T-helper 1 cell (primary cell): Measurements from ENCODE around the gene NOL4L.

Experiments used
- DNase-seq, 5 donors: peaks; one replicate each; pipeline ENCODE4 v3.0.0-alpha.2; 2012 to 2020

Gene NOL4L

DNA sequence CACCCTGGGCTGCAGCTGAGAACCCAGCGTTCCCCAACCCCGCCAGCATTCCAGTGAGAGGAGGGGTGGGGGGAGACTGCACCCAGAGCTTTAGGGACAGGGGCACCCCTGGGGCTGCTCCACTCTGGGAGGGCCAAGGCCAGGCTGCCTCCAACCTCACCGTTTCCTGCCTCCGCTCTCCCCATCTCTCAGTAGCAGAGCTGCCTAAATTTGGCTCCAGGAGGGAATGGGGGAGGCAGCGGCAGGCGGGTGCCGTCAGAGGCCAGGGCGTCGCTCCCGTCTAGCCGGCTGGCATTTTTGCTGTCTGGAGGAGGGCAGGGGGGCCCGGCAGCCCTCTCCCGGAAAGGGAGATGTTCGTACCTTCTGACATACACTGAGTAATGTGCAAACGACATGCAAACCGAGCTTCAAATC, 46.6 kb downstream of the NOL4L start:
- peak; percentile 34 to 65 (median 43) for DNase-seq

DNA sequence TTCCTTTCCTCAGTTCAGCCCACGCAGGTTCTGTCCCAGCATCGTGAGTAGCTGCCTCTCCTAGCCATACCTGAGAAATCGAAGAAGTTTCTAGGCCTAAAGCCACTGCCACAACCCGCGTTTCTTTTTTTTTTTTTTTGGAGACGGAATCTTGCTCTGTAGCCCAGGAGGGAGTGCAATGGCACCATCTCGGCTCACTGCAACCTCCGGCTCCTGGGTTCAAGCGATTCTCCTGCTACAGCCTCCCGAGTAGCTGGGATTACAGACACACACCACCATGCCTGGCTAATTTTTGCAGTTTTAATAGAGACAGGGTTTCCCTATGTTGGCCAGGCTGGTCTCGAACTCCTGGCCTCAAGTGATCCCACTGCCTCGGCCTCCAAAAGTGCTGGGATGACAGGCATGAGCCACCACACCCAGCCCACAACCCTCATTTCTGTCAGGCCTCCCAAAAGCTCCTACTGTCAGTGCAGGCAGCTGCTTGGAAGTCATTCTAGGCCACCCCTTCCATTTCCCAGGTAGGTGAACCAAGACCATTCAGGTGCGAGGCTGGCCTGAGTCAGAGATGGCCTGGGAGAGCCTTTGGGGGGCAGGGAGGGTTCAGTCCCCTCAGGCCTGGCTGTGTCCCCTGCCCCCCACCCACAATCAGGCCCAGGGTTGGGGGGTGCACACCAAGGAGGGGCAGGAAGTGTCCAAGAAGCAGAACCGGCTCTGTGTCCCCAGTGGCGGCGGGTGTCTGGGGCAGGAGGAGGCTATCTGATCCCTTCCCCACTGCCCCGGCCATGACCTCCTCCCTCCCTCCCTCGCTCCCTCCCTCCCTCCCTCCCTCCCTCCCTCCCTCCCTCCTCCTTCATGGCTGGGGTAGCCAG, 47.2 kb downstream of the NOL4L start:
- DNase-seq = peak in 1 of 5 donors; percentile 14

DNA sequence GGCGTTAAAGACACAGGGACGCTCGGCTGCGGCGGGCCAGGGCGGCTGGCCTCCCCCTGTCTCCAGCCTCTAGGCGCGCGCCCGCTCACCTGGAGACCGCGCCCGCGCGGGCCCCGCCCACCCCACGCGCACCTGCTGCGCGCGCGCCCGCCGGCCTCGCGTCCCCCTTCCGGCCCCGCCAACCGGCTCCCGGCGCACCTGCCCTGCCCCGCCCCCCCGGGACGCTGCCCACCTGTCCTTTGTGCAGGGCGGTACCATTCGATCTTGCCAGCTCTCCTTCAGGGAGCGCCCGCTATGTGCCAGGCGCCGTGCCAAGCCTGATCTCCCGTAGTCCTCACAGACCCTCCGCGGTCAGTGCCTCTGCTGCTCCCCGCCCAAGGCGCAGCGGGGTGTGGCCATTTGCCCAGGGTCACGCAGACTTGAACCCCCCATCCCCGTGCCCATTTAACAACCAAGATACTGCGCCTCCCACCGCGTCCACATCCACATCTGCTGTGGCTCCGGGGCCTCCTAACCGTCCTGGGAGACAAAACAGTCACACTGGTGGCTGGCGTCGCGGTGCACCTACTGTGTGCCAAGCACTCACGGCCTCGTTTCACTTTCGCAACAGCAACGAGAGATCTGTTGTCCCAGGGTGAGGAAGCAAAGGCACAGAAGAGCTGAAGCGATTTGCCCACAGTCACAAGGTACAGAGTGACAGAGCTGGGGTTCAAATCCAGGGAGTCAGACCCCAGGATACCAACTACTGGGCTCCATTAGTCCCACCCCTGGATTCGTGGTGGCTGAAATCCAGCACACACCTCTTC, 48.1 kb downstream of the NOL4L start:
- peak; percentile 57 to 81 (median 58) for DNase-seq

DNA sequence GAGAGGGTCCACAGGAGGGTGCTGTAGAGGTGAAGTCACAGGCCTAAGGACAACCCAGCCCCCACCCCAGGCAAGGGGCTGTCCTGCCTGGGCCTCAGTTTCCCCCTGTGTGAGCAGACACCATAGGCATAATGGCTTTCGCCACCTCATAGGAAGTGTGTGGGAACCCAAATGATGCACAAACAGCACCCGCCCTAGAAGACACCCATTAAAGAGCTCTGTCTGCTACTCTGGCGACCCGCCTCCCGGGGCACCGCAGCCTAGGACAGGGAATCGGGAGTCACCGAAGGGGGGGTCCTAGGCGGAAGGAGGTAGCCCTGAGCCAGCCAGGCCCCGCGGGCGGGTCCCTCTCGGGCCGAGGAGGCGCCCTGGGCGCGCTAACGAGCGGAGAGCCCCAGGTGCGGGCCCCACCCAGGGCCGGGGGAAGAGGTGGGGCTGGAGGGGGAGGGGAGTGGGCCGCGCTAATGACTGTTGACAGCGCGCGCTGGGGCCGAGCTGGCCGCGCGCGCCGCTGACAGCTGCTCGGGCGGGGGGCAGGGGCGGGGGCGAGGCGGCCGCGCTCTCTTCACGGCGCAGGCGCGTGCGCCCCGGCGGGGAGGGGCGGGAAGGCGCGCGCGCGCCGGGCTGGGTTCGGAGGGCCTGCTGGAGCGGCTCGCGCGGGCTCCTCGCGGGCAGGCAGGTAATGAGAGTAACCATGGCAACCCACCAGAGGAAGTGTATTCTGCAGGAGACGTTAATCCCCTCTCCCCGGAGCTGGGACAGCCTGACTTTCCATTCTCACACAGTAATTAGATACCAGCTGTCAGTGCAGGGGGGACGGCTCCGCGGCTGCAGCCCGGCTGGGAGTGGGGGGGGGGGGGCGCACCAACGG, 48.9 kb downstream of the NOL4L start:
- peak; percentile 74 to 87 (median 79) for DNase-seq

DNA sequence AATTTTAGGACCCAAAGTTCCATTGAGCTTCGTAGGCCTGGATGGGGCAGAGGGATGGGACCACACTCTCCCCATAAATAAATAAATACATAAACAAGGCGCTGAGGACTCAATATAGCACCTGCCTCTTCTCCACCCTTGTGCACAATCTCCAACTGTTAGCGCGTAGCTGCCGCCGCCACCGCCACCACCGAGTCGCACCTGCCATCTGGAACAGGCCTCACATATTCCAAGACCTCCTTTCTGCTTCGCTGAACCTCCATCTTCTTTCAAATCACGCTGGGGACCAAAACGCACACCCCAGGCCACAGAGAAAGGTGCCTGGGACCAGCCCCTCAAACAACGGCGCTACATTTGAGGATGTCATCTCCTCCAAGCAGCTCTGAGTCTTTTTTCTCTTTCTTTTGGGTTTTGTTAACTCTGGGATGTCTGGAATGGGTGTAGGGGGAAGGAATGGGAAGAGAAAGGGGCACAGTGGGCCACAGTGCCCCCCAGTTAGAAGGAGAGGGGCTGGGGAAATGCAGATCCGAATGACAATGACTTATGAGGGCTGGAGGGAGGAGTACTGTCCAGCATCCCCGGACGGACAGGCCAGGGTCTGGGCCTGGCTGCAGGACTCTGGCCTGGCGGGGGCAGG, 49.7 kb downstream of the NOL4L start:
- peak in 3 of 5 donors; percentile 33 to 47 (median 38) for DNase-seq

DNA sequence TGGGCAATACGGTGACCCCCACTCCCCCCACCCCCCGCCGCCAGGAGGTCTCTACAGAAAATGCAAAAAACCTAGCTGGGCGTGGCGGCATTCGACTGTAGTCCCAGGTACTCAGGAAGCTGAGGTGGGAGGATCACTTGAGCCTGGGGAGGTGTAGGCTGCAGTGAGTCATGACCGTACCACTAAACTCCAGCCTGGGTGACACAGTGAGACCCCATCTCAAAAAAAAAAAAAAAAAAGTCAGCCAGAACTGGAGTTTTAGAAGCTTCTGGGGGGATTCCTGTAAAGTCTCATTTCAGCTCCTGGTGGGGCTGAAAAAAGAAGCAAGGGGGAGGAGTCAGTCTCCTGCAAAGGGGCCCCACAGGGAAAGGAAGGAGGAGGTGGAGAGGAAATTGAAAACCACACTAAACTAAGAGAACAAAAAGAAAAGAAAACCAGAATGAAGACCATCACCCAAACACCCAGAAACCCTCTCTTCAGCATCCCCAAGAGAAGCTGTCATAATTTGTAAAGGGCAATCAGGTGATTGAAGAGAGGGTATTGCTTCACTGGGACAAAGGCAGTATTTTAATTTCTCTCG, 50.4 kb downstream of the NOL4L start:
- DNase-seq = peak; percentile 31 to 73 (median 49)

DNA sequence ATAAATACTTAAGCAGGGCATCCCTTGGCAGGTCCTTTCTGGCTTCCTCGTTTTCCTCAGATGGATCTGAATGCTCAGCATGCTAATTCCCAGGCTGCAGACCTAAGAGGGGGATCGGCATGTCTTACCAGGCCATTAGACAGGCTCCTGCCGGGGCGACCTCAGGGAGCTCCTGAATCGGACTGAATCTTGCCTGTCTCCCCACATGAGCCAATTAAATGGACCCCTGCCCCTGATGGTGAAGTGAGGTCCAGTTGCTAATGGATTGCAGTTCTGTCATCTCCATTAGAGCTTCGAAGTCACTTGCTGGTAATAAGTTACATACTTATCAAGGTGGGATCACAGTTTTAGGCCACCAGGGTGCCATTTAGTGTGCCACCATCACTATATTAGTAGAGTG, 51.4 kb downstream of the NOL4L start:
- no peak for DNase-seq

DNA sequence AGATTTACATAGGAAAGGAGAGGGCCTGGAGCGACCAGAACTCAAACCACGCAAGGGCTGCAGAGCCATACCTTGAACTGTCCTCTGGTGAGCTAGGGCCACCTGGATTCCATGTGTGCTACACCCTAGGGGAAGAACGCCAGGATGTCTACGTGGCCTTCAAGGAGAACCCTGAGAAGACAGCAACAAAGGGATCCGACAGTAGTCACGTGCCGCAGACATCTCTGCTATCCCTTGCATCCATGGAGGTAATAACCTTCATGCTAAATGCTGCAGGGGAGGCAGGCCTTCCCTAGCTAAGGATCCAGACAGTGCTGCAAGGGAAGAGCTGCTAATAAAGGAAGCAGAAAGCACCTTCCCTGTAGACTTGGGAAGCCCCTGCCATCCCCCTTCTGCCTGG, 52.9 kb downstream of the NOL4L start:
- DNase-seq = no peak

DNA sequence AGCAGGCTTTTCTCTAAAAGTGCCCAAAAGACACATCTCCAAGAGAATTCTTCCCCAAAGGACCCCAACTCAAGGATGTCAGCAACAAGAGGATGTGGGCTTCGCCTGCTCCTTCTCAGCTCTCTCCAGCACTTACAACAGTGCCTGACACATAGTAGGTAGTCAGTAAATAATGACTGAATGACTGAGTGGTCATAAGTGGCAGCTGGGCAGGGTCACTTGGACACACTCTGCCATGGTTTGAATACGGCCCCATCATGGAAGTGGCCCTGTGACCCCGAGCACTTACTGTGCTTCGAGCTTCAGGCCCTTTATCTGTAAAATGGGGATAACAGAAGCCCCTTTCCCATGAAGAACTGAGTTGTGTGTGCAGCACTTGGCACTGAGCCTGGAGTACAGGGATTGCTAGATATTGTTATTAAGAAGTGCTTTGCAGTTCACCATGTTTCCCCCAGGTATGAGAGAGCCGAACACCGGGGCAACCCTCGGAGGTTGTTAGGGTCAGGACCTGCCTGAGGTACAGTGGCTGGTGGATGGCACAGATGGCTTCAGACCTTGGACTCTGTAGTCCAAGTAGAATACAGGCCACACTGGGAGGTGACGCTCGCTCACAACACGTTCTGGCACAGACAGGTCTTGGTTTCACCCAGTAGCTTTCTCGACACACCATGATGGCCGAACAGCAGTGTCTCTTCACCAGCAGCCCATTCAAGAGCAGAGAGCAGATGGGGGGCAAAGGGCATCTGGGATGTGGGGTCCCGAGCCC, 56.0 kb downstream of the NOL4L start:
- DNase-seq = no peak

DNA sequence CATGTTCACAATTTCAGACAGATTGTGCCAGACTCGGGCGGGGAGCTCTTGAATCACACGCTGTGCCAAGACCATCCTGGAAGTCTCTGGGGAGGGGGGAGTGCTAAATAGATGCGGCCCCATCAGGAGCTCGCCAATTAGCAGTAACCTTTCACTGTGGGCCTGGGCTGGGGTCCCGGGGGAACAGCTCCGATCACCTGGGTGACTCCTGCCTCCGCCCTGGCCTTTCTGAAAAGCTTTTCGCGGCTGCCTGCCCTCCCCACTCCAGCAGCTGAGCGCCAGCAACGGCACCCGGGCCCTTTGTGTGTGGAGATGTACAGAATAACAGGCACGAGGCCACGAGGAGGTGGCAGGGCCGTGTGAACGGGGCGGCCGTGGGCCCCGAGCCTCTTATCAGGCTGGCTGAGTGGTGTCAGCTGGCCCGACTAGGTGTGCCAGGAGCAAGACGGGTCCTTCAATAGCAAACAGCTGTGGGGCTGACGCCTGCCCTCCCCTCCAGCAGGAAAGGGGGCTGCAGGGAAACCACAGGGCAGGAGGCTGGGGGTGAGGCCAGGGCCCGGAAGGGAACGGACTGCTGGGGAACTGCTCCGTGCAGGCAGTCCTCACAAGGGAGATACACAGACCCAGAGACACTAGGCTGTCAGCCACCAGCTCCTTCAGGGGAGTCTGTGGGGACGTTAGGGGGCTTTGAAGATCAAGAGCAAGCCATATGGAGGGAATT, 56.8 kb downstream of the NOL4L start:
- no peak for DNase-seq

DNA sequence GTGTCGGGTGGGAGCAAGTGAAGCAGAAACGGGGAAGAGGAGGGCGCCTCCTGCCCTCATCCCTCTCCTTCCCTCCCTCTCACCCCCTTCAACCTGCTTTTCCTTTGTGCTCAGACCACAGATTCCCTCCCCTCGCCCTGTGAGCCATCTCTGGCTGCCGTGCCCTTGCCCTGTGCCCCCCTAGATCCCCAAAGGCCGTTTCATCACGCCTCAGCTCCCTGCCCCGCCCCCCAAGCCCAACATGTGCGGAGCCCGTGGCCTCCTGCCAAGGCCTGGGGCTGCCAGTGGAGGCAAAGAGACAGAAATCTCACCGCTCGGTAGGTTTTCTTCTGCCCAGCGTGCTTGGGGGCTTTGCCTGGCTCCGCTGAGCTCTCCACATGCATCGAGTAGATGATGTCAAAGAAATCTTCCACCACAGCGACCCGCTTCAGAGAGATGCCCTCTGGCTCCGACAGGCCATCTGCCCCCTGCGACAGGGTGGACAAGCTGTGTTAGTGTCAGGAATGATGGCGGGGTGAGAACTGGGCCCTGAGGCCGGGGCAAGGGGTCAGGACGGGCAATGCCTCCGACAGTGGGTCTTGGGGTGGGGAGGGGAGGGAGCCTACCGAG, 57.6 kb downstream of the NOL4L start:
- DNase-seq = no peak

DNA sequence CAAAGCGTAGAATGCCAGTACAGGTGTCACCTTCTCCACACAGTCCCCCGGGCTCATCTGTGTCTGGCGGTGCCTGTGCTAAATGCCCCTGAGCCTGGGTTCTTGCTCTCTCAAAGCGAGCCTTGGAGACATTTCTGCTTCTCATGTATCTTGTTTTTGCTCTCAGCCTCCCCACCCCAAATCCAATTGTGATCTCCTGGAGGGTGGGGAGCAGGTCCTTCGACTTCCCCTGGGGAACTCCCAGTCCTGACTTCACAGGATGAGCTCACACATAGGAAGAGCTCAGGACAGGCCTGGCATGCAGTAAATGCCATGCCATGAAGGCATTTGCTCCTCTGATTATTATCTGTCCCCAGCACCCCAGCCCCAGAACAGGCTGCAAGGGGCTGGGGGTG, 58.1 kb downstream of the NOL4L start:
- DNase-seq = no peak

DNA sequence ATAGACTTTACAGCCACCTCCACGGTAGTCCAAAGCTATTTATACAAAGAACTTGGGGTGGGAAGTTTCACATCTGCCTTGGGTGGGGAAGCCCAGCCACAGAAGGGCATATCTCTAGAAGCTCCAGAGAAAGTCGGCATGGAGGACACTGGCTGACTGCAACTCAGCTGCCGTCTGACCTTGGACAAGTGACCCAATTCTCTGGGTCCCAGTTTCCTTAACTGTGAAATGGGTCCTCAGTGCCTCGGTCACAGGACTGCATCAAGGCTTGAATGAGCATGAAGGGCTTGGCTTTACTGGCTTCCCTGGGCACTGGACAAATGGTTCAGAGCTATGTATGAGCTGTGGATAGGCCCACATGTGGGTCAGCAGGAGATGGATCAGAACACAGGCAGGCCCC, 58.6 kb downstream of the NOL4L start:
- DNase-seq = no peak

DNA sequence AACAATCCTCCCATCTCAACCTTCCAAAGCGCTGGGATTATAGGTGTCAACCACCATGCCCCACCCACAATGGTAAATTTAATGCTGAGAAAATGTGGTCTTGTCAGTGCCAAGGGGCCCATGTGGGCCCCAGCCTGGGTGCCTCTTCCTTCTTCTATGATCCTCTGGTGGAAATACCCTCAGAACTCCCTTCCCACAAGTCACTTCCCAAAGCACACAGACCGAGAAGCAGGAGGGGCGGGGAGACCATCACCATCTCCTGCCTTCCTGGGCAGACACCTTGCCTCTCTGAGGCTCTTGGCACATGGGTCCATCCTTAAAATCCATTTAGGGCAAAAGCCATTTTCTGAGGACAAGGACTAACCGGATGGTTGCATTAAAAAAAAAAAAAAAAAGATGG, 59.0 kb downstream of the NOL4L start:
- DNase-seq = no peak

DNA sequence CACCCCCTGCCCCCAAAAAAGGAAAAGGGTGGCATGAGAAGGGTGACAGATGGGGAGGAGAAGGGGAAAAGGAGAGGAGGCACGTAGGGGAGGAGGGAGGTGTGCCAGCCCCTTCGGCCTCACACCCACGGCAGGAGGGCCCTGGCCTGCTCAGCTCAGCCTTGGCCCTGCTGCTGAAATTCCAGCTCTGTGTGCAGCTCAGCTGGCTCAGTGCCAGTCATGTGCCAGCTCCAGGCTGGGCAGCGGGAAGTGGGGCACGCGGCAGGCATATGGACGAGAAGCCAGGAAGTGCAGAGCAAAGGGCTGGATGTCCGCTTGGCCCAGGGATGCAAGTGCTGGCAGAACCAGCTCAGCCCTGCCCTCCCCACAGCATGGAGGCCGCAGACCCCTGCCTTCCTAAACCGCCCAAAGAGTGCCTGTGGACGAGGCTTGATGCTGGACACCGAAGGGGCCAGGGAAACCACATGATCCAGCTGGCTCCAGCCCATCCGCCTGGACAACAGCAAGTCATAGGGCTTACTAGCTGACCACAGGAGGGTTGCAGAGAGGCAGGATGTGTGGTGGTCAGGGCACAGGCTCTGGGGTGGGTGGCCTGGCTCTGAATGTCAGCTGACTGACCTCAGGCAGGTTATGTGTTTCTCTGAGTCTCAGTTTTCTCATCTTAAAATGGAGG, 60.2 kb downstream of the NOL4L start:
- no peak for DNase-seq

DNA sequence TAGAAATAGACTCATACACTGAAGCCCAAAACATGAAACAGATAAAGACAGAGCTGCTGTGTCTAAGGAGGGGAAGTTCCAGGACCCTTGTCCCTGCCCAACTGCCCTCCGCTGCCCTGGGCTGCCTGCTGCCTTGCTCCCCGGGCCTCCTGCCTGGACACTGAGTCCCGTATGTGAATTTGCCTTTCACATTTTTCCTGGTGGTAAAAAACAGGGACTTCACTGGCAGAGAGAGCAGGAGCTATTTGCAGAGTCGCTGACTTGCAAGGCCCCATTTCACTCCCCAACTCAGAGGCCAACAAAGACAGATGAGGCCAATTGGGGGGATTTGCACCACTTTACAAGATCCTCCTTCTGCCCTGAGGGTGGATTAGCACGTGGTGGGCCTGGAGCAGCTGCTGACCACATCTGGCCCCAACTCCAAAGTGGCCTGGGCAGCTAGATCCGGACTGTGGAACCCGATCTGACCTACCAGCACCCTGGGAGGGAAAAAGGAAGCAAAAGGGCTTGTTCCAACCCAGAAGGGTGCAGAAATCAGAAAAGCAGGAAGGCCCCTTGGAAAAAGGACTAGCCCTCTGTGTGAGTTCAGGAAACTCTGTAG, 61.4 kb downstream of the NOL4L start:
- no peak for DNase-seq

DNA sequence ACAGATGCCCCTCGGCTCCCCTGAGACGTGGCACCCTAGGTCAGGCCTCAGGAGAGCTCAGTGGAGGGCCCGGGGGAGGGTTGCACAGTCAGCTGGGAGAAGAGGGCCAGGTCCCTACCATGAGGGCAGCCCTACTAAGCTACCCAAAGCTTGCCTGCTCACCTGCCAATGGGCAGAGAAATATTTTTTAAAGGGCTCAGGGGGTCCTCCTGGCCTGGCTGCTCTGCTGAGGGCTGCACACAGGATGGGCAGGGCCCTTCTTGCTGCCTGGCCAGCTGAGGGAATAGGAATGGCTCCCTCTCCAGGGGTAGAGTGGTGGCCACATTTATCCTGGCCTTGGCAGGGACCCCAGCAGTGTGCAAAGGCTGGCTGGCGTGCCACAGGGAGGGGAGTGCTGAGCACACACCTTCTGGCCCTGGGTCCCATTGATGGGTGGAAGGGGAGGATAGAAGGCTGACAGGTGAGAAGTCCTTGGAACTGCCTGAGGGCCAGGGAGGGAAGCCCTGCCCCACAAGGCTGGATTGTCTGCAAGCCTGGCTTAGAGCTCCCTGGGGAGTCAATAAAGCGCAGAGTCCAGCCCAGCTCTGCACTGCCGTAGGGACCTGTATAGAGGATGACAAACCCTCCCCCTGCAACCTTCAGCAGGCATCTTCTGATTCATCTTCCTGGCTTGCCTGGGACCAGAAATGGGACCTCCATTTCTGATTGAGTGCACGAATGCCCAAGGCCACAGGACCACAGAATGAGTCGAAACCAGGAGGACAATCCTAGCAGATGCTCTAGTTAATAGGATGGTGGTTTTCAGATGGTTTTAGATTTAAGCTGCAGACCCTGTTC, 62.1 kb downstream of the NOL4L start:
- DNase-seq = no peak

DNA sequence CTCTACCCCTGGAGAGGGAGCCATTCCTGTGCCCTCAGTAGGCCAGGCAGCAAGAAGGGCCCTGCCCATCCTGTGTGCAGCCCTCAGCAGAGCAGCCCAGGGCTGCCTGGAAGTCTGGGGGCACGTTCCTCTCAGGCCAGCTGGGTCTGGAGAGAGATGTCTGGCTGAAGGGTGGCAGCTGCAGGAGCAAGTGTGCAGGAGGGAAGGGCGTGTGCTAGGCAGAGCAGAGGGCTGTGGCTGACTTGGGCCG, 62.7 kb downstream of the NOL4L start:
- DNase-seq = no peak
